Stimulated activated CD8-positive, alpha-beta memory T cell treated with anti-CD3 and anti-CD28 coated beads, Interleukin-15, amount 100 ng/mL, for 24 hours (primary cell): Measurements from ENCODE around the gene TEP1.

Experiments used
- DNase-seq: peaks from one replicate; pipeline ENCODE4 v3.0.0-alpha.2; 2020; ENCODE audit warnings: low read depth

The TEP1 gene

DNA sequence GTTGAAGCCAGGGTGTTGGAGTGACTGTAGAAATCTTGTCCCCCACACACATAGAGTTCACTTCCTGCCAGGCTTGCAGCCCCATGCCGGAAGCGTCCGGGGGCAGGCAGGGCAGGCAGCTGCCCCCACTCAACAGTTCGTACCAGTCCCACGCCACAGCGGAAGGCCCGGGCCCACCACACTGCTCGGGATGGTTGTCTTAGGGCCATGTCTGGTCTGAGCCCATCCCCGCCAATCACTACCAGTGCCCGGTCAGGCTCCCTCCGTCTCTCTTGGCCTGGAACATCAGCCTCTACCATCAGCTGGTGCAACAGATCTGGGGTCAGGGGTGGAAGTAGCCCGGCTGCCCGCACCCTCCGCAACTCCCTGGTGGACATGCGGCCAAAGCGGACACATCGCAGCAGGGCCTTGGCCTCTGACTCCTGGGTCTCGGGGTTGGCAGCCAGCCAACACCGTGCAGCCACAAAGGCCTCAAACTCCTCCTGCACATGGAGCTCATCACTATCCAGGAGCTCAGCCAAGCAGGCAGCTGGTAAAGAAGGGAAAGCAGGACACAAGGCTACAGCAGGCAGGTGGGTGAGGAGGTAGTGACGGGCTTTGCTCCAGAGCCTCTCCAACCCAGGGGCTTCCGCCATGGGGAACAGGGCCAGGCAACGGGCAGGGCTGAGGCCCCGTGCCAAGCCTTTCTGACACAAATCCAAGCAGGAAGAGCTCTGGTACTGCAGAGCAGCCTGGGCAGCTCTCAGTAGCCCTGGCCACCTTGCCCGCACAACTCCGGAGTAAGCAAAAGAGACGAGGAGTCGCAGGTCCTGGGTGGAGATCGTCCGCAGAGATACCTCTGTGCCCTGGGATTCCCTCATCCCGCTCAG lies 16.7 kb upstream of the TEP1 start:
- DNase-seq, result no peak

DNA sequence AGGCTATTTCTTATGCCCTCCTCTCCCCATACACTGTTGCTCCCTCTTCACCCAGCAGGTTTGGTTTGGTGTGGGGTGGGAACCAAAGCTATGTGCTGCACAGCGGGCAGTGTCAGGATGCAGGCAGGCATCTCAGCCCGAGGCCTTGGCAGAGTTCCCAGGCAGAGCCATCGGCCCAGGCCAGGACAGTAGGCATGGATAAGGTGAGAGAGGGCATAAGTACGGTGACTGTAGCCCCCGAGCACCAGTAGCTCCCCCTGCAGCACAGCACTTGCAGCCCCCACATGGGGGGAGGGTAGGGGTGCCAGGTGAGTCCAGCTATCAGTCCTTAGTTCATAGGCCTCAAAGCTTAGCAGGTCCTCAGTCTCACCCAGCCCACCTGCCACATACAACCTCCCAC lies 15.5 kb upstream of the TEP1 start:
- no peak for DNase-seq

DNA sequence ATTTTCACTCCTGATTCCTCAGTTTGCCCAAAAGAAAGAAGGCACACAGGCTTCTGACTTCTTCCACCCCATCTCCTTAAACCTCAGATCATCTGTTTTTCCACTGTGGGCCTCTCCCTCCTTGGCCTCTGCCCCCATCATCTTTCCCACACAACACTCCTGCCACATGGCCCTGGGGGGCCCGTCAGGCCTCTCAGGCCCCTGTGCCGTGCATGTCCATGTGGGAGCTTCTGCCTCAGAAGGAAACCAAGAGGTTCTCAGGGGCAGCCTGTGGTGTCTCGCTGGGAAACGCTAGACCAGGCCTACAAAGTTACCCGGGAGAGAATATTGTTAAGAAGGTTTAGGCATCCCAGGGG lies 14.7 kb upstream of the TEP1 start:
- DNase-seq, result no peak

DNA sequence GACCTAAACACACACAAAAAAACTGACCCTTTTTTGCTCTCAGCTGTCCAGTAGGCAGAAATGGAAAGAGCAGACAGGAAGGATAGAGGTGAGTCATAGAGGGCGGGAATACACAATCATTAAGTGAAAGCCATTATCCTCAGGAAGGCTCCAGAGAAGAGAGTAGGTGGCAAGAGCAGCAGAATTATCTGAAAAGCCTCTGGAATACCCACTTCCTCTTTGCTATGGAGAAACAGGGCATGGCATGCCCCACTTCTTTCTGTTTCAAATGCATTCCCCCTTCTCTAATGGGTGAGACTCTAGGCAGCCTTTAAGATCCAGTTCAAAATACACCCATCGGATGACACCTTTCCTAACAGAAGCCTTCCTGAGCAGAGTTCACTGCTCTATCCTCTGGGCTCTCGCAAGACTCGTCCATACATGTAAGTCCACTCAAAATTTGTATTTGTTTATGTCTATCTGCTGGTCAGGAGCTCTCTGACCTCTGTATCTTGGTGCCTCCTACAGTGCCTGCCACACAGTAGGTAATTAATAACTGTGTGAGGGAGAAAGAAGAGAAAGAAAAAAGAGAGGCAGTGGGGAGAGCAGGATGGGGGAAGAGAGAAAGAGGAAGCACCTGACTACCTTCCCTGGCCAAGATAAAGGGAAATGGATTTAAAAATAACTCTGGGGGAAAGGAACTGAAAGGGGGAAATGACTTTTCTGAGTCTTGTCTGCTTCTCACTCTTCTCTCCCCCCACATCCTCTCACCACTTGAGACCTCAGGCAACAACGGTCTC lies 14.1 kb upstream of the TEP1 start:
- no peak for DNase-seq

DNA sequence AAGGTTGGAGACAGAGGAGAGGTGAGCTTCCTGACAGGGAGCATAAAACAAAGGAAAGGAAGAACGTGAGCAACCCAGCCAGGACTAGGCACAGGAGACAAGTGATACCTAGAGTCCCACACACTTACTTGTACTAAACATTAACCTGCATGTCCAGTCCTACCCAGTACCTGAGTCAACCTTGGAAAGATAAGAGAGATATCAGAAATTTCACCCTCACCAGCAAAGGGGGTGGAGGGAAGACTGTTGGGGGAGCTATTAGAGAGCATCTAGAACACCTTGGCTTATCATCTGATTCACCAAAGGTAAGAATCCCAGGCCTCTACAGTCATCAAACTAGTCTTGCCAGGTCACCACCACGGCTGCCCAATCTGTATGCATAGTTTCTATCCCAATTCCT lies 11.6 kb upstream of the TEP1 start:
- no peak for DNase-seq

DNA sequence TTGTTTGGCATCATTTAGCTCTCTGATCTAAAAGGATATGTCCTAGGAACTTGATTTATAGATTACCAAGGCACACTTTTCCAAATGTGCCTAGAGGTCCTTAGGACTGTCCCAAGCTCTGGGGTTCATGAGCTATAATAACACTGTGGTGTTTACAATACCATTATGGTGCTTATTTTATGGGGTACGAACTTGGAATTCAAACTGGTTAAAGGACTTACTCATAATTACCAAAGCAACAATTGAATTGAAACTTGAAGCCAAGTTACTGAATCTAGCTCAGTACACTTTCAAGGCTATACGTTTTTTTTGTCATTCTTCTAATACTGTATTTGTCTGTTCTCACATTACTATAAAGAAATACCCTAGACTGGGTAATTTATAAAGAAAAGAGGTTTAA lies 9.6 kb upstream of the TEP1 start:
- DNase-seq, result no peak

DNA sequence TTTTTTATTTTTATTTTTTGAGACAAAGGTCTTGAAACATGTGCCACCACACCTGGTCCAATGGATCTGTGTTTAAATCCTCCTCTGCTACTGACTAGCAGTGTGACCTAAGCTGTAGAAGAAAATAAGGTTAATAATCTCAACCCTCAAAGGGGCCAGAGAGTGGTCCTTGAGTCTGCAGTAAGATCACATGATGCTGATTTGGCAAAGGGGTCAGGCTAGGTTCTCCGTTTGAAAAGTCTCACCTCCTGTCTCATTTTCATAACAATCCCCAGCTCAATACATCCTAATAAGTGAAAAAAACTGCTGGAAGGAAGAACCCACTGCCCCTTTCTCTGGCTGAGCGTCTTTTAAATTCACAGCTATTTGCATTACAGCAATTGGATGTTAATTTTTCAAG lies 8.0 kb upstream of the TEP1 start:
- DNase-seq, result no peak

DNA sequence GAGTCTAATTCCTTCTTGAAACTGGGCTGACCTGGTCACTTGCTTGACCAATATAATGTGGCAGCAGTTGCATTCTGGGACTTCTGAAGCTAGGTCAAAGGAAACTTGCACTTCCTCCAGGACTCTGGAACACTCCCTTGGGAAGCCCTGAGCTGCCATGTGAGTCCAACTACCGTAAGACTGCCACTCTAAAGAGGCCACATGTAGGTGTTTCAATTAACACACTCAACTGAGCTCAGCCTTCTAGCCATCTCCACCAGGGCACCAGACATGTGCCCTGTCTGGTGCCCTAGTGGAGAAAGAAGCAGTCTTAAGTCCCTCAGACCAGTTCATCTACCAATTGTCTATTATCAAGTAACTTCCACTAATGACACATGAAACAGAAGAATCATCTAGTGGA lies 6.1 kb upstream of the TEP1 start:
- no peak for DNase-seq

DNA sequence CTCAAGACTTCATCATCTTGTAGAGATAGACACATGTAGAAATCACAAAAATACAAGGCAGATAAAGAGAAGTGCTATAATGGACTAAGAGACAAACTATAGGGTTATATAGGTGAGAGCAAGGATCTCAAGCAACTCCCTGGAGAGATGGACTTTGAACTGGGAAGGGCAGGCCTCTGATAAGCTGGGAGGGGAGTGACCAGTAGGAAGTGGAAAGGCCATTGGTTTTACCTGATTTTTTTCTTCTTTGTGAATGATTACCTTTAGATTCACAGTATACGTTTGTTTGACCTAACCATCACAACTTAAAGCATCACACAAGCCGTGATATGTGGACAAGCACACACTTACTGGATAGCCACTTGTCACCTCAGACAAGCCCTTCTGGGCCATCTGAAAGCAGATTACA lies 5.2 kb upstream of the TEP1 start:
- DNase-seq, result no peak

DNA sequence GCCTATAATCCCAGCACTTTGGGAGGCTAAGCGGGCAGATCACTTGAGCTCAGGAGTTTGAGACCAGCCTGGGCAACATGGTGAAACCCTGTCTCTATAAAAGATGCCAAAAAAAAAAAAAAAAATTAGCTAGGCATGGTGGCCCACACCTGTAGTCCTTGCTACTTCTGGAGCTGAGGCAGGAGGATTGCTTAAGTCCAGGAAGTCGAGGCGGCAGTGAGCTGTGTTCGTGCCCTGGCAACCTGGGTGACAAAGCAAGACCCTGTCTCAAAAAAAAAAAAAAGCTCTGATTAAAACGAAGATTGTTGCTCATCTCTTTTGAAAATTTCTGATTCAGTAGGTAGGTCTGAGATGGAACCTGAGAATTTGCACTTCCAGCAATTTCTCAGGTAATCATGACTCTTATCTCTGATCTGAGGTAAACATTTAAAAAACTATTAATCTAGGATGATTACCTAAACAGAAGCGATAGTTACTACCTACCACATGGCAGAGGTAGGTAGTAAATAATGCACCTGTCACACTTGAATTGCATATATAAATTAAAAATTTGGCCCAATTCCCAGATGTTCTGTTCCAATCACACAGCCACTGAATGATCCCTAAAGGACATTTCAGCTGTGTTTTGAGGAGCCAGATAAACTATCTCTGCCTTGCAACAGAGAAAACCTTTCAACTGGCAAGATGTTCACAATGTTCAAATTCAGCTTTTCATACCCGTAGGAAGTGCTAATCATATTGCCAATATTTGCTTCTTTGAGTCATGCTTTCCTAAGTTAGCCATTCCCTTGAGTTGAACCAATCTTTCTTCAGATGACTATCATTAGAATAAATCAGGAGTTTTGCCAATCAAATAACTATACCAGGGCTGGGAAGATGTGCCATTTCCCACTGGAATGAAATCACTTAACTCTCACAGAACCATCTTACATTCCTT lies 4.2 kb upstream of the TEP1 start:
- DNase-seq, result no peak

DNA sequence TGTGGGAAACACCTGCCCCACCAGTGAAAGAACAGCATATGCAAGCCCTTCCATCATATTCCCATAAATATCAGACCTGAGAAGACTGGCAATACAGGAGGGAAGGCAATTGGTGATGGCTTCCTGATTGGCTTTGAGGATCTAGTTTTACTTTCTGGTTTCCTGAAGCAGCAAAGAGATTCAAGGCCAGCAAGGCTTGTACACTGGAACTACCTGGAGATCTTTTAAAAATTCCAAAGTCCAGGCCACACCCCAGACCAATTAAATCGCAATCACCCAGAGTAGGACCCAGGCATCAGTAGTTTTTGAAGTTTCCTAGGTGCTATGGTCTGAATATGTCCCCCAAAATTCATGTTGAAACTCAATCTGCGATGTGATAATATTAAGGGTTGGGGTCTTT lies 2.9 kb upstream of the TEP1 start:
- no peak for DNase-seq

DNA sequence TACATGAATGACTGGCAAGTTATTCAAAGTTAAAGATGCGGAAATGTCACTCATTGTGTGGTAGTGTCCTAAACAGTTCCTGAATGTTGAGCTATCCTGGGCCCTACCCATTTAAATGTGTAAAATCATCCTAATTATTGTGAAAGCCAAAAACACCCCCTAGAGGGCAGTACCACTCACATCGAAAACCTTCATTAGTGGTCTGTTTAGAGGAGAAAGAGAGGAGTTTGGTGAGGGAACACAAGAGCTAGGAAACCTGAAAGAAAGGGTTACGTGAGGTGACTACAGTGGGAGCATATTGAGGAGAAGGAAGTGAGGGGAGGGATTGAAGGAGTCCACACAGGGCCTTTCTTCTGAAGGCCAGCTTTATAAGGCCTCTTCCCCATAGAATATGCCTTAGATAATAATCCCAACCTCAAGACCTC lies 2.5 kb upstream of the TEP1 start:
- no peak for DNase-seq

DNA sequence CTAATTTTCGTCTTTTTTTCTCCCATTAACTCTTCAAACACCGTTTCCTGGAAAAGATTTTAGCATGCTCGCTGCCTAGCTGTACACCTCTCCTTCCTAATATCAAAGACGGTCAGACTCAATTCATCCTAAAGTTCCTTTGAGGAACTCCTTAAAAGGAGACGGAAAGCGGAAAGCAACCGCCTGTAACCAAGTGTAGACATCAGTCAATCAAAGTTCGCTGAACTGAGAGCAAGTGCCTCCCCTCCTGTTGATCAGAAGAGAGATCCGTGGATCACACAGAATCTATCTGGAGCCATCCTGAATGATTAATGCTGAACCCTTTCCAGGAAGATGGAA lies 412 bp upstream of the TEP1 start:
- DNase-seq, result no peak

DNA sequence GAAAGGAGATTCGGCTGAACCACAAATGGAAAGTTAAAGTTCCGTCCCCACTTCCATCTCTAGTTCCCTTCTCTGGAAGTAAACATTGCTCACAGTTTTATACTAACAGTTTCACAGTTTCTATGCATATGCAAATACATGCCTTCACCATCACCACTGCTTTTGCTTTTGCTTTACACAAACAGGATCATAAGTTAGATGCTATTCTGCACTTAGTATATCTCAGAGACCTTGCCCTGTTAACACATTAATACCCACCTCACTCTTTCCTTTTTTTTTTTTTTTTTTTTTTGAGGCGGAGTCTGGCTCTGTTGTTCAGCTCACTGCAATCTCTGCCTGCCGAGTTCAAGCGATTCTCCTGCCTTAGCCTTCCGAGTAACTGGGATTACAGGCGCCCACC lies 890 bp downstream of the TEP1 start:
- no peak for DNase-seq

DNA sequence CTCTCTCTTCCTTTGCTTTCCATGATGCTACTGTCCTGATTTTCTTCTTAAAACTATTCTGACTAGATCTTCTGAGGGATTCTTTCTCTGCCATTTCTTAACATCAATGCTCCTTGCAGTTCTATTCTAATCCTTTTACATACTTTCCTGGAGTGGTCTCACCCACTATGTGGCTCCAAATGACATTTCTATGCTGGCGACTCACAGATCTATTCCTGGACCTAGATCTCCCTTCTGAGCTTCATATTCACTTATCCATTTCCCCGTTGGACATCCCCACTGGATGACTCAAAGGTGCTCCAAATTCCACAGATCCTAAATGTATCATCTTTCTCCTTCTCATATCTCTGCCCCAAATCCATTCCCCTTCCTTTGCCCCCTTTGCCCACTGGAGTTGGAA lies 4.1 kb downstream of the TEP1 start:
- no peak for DNase-seq

DNA sequence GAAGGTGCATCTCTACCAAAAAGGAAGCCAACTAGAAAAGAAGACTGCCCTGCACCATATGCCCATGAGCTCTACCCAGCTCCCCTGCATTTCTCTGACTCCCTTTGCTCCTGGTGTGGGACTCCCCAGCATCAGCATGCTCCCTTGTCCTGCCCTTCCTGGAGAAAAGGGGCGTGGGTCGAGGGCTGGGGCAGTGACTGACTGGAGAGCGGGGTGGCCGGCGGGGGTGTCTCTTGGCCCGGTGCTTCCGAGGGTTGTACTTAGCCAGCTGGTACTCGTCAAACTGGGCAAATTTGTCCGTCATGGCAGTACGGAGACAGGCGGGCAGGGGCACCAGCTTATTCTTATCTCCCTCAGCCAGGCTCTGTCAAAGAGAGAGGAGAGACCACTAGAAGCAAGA lies 9.8 kb downstream of the TEP1 start:
- no peak for DNase-seq

DNA sequence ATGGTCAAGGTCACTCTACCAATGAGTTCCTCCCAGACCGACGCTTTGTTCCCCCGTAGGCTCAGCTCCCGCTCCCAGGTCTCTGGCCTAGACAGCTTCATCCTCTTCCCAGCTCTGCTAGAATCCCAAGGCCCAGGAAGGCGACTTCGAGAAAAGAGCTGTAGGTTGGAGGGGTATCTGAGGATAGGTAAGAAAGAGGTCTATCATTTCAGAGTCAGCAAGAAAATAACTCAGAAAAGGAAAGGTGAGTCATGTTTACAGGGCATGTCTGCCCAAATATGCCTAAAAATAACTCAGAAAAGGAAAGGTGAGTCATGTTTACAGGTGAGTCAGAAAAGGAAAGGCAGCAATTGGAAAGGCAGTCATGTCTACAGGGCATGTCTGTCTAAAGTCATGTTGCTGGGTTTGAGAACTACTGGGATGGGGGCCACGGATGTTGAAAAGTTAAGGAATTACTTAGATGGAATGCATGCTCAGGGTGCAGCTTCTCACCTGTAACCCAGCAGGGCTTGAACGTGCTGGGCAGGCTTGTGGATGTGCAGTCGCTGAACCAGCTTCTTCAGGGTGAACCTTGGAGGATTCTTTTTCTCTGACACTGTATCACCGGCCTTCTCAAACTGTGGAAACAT lies 12.2 kb downstream of the TEP1 start:
- DNase-seq, result no peak

DNA sequence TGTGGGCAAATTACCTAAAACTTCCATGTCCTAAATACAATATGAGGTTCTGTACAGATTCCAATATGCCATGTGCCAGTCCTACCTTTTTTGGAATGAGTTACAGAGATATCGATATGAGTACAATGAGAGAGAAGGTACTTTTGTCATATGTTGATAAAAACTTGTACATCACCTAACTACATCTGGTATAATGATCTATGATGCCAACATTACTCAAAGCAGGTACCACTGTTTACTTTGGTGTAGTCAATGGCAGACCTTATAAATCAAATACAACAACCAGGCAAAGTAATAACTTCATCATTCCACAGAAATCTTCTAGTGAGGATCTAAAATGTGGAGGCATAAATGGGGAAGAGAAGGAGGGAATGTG lies 12.7 kb downstream of the TEP1 start:
- DNase-seq, result no peak

DNA sequence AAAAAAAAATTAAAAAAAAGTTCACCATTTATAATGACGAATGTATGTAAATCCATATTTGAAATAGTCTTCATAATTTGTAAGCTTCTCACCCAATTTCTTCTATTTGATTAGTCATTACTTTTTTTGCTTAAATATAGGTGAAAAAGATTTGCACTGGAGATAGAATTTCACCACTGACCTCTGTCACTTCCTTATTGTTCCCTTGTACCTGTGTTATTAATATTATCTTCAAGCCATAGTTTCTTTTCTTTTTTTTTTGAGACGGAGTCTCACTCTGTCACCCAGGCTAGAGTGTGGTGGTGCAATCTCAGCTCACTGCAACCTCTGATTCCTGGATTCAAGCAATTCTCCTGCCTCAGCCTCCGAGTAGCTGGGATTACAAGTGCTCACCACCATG lies 15.8 kb downstream of the TEP1 start:
- no peak for DNase-seq

DNA sequence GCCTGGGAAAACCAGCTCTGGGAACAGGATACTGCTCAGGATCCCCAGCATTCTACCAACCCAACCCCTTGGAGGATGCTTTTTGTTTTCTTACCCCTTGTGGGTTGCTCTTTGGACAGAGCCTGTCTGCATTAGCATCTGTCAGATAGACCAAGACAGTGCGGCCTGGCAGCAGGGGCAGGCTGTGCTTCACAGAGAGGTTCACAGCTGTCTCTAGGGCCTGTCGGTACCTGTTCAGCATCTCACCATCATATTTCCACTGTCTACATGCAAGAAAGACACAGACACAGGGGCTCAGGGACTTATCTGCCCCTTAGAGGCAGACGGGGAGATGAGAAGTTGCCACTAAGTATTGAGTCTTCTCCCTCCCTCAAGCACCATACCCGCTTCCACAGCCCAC lies 21.8 kb downstream of the TEP1 start:
- no peak for DNase-seq

DNA sequence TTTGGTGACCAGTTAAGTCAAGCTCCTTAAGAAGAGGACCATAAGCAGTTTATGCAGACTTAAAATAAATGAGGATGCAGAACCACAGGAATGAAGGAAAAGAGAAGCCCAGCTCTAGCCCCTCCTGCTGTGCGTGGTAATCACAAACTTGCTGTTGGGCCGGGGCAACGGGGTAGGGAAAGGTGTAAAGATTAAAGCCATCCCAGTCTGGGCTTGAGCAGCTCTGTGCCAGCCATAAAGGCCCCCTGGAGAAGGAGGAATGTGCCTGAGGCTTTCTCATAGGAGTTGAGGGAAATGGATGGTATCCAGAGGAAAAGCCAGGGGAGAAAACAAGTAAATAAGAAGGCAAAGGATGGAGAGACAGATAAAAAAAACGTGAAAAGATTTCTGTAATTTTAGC lies 25.1 kb downstream of the TEP1 start:
- no peak for DNase-seq

DNA sequence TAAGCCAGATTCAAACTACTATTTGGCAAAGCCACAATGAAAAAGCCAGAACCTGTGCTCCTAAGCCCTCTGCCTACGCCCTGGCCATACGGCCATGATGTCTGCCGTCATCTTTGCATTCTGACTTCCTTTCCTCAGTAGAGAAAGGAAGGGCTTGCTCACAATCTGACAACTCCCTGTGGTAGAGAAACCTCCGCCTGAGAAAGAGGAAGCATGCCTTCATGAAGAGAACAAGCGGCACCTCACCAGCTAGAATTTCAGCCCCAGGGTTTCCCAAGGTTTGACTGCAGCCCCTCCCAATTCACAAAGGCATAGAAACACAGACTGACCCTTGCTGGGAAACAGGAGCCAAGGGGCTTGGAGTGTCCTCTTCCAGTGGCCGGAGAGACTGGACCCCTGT lies 25.7 kb downstream of the TEP1 start:
- no peak for DNase-seq
